Measurements from ENCODE around the gene PPME1. TPM values are rescaled to one million over a fixed set of nuclear protein-coding genes. Genes with fewer than 3 reads are reported as not detected.

PPME1 gene
- total and polyA plus RNA-seq, 2 of the 4 experiments (the other 2 are of a cell fraction) = 42.3 to 89.5 TPM

DNA sequence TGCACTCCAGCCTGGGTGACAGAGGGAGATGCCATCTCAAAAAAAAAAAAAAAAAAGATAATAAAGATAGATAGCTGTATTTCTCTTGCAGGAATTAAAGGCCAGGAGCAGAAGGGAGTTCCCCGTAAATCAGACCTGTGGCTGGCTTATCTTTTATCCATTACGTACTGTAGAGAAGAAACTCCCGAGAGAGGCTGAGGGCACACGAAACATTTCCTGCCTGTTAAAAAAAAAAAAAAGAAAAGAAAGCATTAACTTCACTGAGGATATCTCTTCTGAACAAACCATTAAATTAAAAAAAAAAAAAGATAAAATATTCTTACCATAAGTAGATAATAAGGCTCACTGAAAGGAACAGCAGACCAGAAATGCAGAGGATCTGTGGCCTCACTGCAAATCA lies 117.8 kb downstream of the PPME1 start:
- H2AK9ac ChIP-seq (replicated peaks; ENCODE audit: low read depth, low read length, poor library complexity) = no peak overlapping the region
- intact Hi-C loops (cut with micrococcal nuclease) = no loop called here
- peak overlapping the region; percentile 79; the same call in 1 of the 2 replicates for H3K14ac ChIP-seq (replicated peaks; ENCODE audit: low read depth, low read length)
- no CpG with 5 or more reads among the region's 4 CpGs for WGBS, 2 experiments (ENCODE audit: extremely low coverage in 2 of 2, insufficient read length in 1 of 2)
- ChIA-PET POLR2A (ENCODE audit: unreplicated experiment) (no interaction called here), CTCF (no interaction called here)
- H3K27ac ChIP-seq (ENCODE audit: insufficient read depth, low read length) = peak overlapping the region; percentile 65; the same call in 1 of the 2 replicates
- no peak overlapping the region; the same call in 1 of the 2 replicates for H3K9ac ChIP-seq (ENCODE audit: low read depth, low read length)
- H3K4me2 ChIP-seq (ENCODE audit: low read depth, low read length) = no peak overlapping the region
- H2BK20ac ChIP-seq (ENCODE audit: low read depth, low read length) = peak overlapping the region; percentile 95
- H4K20me1 ChIP-seq (ENCODE audit: insufficient read depth, low read length) = no peaks in the 10 kb centered on the region
- peaks cover 10% of the 10 kb centered on the region for H3K4me1 ChIP-seq (ENCODE audit: control insufficient read depth, insufficient read depth, low read length)
- H4K5ac ChIP-seq (ENCODE audit: low read depth, low read length) = peak overlapping the region; percentile 94; the same call in 1 of the 2 replicates
- no peak for DNase-seq
- no peaks in the 10 kb centered on the region for H3K9me3 ChIP-seq (ENCODE audit: control insufficient read depth, insufficient read depth, low read length)
- TF ChIP-seq, protein P1, sequence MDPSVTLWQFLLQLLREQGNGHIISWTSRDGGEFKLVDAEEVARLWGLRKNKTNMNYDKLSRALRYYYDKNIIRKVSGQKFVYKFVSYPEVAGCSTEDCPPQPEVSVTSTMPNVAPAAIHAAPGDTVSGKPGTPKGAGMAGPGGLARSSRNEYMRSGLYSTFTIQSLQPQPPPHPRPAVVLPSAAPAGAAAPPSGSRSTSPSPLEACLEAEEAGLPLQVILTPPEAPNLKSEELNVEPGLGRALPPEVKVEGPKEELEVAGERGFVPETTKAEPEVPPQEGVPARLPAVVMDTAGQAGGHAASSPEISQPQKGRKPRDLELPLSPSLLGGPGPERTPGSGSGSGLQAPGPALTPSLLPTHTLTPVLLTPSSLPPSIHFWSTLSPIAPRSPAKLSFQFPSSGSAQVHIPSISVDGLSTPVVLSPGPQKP (IDR thresholded peaks at IDR 0.05; ENCODE audit: borderline replicate concordance, low read depth, low read length) = no peak
- TF ChIP-seq MXI1 (IDR thresholded peaks at IDR 0.05; ENCODE audit: borderline replicate concordance, low read depth, low read length) (no peak), BHLHE40 (IDR thresholded peaks at IDR 0.05; ENCODE audit: low read depth, low read length) (no peak), RCOR1 (IDR thresholded peaks at IDR 0.05; ENCODE audit: insufficient replicate concordance, low read length) (no peak), FOS (IDR thresholded peaks at IDR 0.05; ENCODE audit: low read depth, low read length) (no peak), NFE2L2 (IDR thresholded peaks at IDR 0.05; ENCODE audit: low read depth, low read length) (no peak), RAD21 (IDR thresholded peaks at IDR 0.05; ENCODE audit: low read length) (no peak), RFX5 (IDR thresholded peaks at IDR 0.05; ENCODE audit: low read depth, low read length) (no peak), CEBPB (IDR thresholded peaks at IDR 0.05; ENCODE audit: low read depth, low read length) (no peak), SMC3 (IDR thresholded peaks at IDR 0.05; ENCODE audit: low read depth, low read length) (no peak), POLR2A (IDR thresholded peaks at IDR 0.05; ENCODE audit: low read depth, low read length) (no peak), CHD1 (IDR thresholded peaks at IDR 0.05; ENCODE audit: low read depth, low read length) (no peak), MAFK (IDR thresholded peaks at IDR 0.05; ENCODE audit: low read depth, low read length) (no peak), MAZ (IDR thresholded peaks at IDR 0.05; ENCODE audit: borderline replicate concordance, low read depth, low read length) (no peak)
- TF ChIP-seq, protein P2, sequence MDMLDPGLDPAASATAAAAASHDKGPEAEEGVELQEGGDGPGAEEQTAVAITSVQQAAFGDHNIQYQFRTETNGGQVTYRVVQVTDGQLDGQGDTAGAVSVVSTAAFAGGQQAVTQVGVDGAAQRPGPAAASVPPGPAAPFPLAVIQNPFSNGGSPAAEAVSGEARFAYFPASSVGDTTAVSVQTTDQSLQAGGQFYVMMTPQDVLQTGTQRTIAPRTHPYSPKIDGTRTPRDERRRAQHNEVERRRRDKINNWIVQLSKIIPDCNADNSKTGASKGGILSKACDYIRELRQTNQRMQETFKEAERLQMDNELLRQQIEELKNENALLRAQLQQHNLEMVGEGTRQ (IDR thresholded peaks at IDR 0.05; ENCODE audit: low read depth, low read length) = no peak
- TF ChIP-seq, protein P3, sequence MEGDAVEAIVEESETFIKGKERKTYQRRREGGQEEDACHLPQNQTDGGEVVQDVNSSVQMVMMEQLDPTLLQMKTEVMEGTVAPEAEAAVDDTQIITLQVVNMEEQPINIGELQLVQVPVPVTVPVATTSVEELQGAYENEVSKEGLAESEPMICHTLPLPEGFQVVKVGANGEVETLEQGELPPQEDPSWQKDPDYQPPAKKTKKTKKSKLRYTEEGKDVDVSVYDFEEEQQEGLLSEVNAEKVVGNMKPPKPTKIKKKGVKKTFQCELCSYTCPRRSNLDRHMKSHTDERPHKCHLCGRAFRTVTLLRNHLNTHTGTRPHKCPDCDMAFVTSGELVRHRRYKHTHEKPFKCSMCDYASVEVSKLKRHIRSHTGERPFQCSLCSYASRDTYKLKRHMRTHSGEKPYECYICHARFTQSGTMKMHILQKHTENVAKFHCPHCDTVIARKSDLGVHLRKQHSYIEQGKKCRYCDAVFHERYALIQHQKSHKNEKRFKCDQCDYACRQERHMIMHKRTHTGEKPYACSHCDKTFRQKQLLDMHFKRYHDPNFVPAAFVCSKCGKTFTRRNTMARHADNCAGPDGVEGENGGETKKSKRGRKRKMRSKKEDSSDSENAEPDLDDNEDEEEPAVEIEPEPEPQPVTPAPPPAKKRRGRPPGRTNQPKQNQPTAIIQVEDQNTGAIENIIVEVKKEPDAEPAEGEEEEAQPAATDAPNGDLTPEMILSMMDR (conservative IDR thresholded peaks at IDR 0.05; ENCODE audit: low read depth, low read length) = no peak
- peak overlapping the region; percentile 91 for H2BK120ac ChIP-seq (ENCODE audit: low read depth, low read length)
- dilution Hi-C loops (cut with HindIII; ENCODE audit: low sequenced_read_pairs, unreplicated experiment) = no loop called here
- no peaks in the 10 kb centered on the region for H3K27me3 ChIP-seq (ENCODE audit: control insufficient read depth, insufficient read depth, low read length)
- no peaks in the 10 kb centered on the region for H3K79me1 ChIP-seq (ENCODE audit: low read depth in 1 of 2, low read length in 2 of 2)
- H3K23ac ChIP-seq (ENCODE audit: low read depth, low read length) = no peak overlapping the region
- H3K18ac ChIP-seq (ENCODE audit: low read depth, low read length) = peak overlapping the region; percentile 97; the same call in 1 of the 2 replicates
- H2BK5ac ChIP-seq (ENCODE audit: low read depth, low read length, poor library complexity, severe bottlenecking) = peak overlapping the region; percentile 79
- peaks cover 4% of the 10 kb centered on the region; the same call in 1 of the 2 replicates for H3K36me3 ChIP-seq (ENCODE audit: control insufficient read depth, insufficient read depth, low read length)
- in situ Hi-C loops (cut with MboI; ENCODE audit: low sequenced_read_pairs) = no loop called here
- peak overlapping the region; percentile 93 for H2AK5ac ChIP-seq (ENCODE audit: low read depth, low read length)
- no peak overlapping the region for H3K4me3 ChIP-seq (ENCODE audit: insufficient read depth, low read depth, low read length)
- peak overlapping the region; percentile 47 to 78; a peak in 2 of 4 replicates for H4K8ac ChIP-seq (ENCODE audit: low read depth in 2 of 2, low read length in 2 of 2)
- H3K9me1 ChIP-seq (ENCODE audit: insufficient read depth, low read length) = peaks cover 8% of the 10 kb centered on the region
- H2BK15ac ChIP-seq (ENCODE audit: low read depth, low read length) = peak overlapping the region; percentile 100
- no peak overlapping the region for H2AFZ ChIP-seq (replicated peaks; ENCODE audit: low read length, poor library complexity)
- H3K4ac ChIP-seq (ENCODE audit: low read depth, low read length) = peak overlapping the region; percentile 58; the same call in 1 of the 2 replicates
- BruUV-seq (replicated peaks) = no TSS peak
- 0 out of 2 replicates have a peak overlapping the region, but pooled peaks have one; percentile 70 for H4K91ac ChIP-seq (ENCODE audit: insufficient read depth, low read depth, low read length)
- no peak for ATAC-seq (ENCODE audit: low read depth)
- H3K56ac ChIP-seq (ENCODE audit: extremely low read depth, insufficient read depth, low read length) = peak overlapping the region; percentile 23; the same call in 1 of the 2 replicates
